ENCODE results near the gene TP53BP2. TPM values are rescaled to one million over a fixed set of nuclear protein-coding genes. Genes with fewer than 3 reads are reported as not detected.

Gene TP53BP2
- total RNA-seq, 6 experiments from 2014 or later: 21.6 to 30.1 (median 26.4) TPM

GRCh38 chr1:223792046-223792445 is 53.7 kb downstream of the TP53BP2 start:
- no peak for DNase-seq
- Mint-ChIP-seq H3K9me3 (no peaks in the 10 kb centered on the region), H3K36me3 (ENCODE audit: low read depth) (peaks cover 5% of the 10 kb centered on the region; the same call in 1 of the 2 replicates), H3K27me3 (ENCODE audit: insufficient read depth) (no peaks in the 10 kb centered on the region), H3K27ac (peak overlapping the region; percentile 0; the same call in 1 of the 2 replicates), H3K4me1 (ENCODE audit: low read depth) (peaks cover 7% of the 10 kb centered on the region; the same call in 1 of the 2 replicates), H3K4me3 (no peak overlapping the region)
- TF ChIP-seq CTCF (IDR thresholded peaks at IDR 0.05): no peak

- Mint-ChIP-seq H3K36me3 (ENCODE audit: low read depth) (no peaks in the 10 kb centered on the region; the same call in 1 of the 2 replicates), H3K4me3 (no peak overlapping the region), H3K9me3 (no peaks in the 10 kb centered on the region), H3K4me1 (ENCODE audit: low read depth) (peaks cover 16% of the 10 kb centered on the region), H3K27ac (no peak overlapping the region), H3K27me3 (ENCODE audit: insufficient read depth) (no peaks in the 10 kb centered on the region)
- no peak for DNase-seq
- no peak for TF ChIP-seq CTCF (IDR thresholded peaks at IDR 0.05)
Observed at GRCh38 chr1:223788746-223789415, 56.9 kb downstream of the TP53BP2 start.

- H3K9me3 Mint-ChIP-seq: no peaks in the 10 kb centered on the region
Observed at GRCh38 chr1:223785808-223786207, 59.9 kb downstream of the TP53BP2 start.

GRCh38 chr1:223784541-223784940 is 61.2 kb downstream of the TP53BP2 start:
- Mint-ChIP-seq H3K36me3 (ENCODE audit: low read depth) (no peaks in the 10 kb centered on the region; the same call in 1 of the 2 replicates), H3K27me3 (ENCODE audit: insufficient read depth) (no peaks in the 10 kb centered on the region), H3K4me3 (no peak overlapping the region), H3K4me1 (ENCODE audit: low read depth) (peaks cover 15% of the 10 kb centered on the region), H3K27ac (no peak overlapping the region), H3K9me3 (no peaks in the 10 kb centered on the region)
- DNase-seq: no peak
- no peak for TF ChIP-seq CTCF (IDR thresholded peaks at IDR 0.05)

More at GRCh38 chr1:223785808-223786207, 59.9 kb downstream of the TP53BP2 start:
- no peaks in the 10 kb centered on the region; the same call in 1 of the 2 replicates for H3K36me3 Mint-ChIP-seq (ENCODE audit: low read depth)
- no peak for TF ChIP-seq CTCF (IDR thresholded peaks at IDR 0.05)
- no peak for DNase-seq
- no peak overlapping the region; the same call in 1 of the 2 replicates for H3K4me3 Mint-ChIP-seq
- H3K4me1 Mint-ChIP-seq (ENCODE audit: low read depth): peaks cover 15% of the 10 kb centered on the region
- no peaks in the 10 kb centered on the region for H3K27me3 Mint-ChIP-seq (ENCODE audit: insufficient read depth)
- H3K27ac Mint-ChIP-seq: no peak overlapping the region; the same call in 1 of the 2 replicates

- H3K4me3 Mint-ChIP-seq: no peak overlapping the region
- H3K9me3 Mint-ChIP-seq: no peaks in the 10 kb centered on the region
- H3K27me3 Mint-ChIP-seq (ENCODE audit: insufficient read depth): no peaks in the 10 kb centered on the region
- TF ChIP-seq CTCF (IDR thresholded peaks at IDR 0.05): no peak
- no peaks in the 10 kb centered on the region; the same call in 1 of the 2 replicates for H3K36me3 Mint-ChIP-seq (ENCODE audit: low read depth)
- no peak for DNase-seq
- H3K4me1 Mint-ChIP-seq (ENCODE audit: low read depth): peaks cover 15% of the 10 kb centered on the region
- H3K27ac Mint-ChIP-seq: no peak overlapping the region
Observed at GRCh38 chr1:223783676-223784075, 62.1 kb downstream of the TP53BP2 start.
